Tibial nerve (tissue), 3 donors: Measurements from ENCODE around the gene MPL.

Experiments
- POLR2A ChIP-seq, 2 donors: fragments of 450-650 bp; IDR thresholded peaks; one replicate each; pipeline ENCODE4 v1.6.1; 2017; ENCODE audit warnings: antibody characterized with exemption in 2 of 2, mild to moderate bottlenecking in 2 of 2, moderate library complexity in 2 of 2
- TF ChIP-seq, protein P1 (sequence below), 5 experiments: fragments of 200-600 bp in 3 of 5; fragments of 450-650 bp in 2 of 5; sonication (generic) in 3 of 5; IDR thresholded peaks; one replicate each; pipeline ENCODE4 v1.5.1; 2016 to 2019; ENCODE audit warnings: antibody characterized with exemption in 5 of 5, mild to moderate bottlenecking in 3 of 5, moderate library complexity in 2 of 5

DNA sequence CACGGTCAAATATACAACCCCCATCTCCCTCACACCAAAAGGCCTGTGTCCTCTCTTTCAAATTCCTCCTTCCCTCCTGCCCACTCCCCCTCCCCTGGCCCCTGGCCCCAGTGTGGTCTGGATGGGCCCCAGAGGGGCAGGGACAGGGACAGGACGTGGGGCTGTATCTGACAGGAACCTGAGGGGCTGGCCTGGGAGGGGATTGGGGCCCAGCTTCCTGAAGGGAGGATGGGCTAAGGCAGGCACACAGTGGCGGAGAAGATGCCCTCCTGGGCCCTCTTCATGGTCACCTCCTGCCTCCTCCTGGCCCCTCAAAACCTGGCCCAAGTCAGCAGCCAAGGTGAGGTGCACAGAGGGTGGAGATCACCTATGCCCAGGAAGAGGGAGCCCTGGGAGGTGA, at the start of gene MPL:
- TF ChIP-seq, protein P1, sequence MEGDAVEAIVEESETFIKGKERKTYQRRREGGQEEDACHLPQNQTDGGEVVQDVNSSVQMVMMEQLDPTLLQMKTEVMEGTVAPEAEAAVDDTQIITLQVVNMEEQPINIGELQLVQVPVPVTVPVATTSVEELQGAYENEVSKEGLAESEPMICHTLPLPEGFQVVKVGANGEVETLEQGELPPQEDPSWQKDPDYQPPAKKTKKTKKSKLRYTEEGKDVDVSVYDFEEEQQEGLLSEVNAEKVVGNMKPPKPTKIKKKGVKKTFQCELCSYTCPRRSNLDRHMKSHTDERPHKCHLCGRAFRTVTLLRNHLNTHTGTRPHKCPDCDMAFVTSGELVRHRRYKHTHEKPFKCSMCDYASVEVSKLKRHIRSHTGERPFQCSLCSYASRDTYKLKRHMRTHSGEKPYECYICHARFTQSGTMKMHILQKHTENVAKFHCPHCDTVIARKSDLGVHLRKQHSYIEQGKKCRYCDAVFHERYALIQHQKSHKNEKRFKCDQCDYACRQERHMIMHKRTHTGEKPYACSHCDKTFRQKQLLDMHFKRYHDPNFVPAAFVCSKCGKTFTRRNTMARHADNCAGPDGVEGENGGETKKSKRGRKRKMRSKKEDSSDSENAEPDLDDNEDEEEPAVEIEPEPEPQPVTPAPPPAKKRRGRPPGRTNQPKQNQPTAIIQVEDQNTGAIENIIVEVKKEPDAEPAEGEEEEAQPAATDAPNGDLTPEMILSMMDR (IDR thresholded peaks at IDR 0.05) = no peak
- no peak for TF ChIP-seq POLR2A (IDR thresholded peaks at IDR 0.05)
